Measurements from ENCODE around the gene RYR2.

Gene RYR2

DNA sequence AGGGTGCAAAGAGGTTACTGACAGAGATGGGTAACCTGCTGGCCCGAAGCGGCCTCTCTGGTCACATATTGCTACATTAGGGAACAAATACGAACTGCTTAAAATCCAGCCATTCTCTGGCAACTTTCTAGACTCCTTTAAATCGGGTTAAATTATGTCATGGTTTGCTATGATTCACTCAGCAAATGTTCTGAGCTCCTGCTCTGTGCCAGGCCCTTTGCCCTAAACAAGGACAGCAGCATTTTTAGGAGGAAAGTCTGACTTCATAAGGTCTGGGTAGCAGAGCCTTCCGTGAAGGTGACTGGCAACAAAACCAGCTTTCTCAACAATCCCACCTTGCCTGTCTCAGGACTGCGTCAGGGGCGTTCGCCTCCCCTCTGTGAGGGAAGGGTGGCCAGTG is 833.3 kb downstream of the RYR2 start:
- DNase-seq (ENCODE audit: low spot score), result no peak
- Histone ChIP-seq H3K4me3 (no peak overlapping the region), H3K27ac (no peak overlapping the region)
- no peak for TF ChIP-seq CTCF (IDR thresholded peaks at IDR 0.05)

DNA sequence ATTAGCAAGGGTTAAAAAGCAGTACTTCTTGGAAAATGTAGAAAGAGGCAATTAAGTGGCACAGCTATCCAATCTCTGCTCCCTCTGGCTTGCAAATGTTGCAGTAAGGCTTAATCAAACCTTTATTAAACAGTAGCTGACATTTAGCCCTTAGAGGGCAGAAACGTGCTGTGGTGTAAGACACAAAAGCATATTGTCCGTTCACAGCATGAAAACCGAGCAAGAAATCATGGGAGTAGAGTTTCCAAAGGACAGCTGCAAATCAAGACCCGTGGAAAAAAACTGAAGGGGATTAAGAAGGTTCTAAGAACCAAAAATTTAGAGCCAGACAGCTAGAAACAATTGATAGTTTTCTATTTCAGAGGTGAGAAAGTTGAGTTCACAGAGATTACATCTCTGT is 835.6 kb downstream of the RYR2 start:
- DNase-seq (ENCODE audit: low spot score), result no peak
- TF ChIP-seq CTCF (IDR thresholded peaks at IDR 0.05), result no peak
- Histone ChIP-seq H3K27ac (no peak overlapping the region), H3K4me3 (no peak overlapping the region)

DNA sequence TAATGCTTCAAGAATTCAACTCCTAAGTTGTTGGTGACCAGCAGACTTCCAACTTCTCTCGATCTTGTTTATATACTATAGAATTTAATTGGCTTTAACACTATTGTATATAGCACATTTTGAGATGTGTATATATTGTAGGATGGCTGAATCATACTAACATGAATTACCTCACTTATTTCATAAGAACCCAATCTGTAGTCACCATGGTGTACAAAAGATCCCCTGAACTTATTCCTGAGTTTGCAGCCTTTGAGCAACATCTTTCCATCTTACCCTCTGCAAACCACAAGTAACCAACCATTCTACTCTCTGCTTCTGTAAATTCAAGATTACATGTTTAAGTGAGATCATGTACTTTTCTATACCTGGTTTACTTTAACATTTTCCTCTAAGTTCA is 836.4 kb downstream of the RYR2 start:
- Histone ChIP-seq H3K4me3 (no peak overlapping the region), H3K27ac (no peak overlapping the region)
- no peak for DNase-seq (ENCODE audit: low spot score)
- no peak for TF ChIP-seq CTCF (IDR thresholded peaks at IDR 0.05)

DNA sequence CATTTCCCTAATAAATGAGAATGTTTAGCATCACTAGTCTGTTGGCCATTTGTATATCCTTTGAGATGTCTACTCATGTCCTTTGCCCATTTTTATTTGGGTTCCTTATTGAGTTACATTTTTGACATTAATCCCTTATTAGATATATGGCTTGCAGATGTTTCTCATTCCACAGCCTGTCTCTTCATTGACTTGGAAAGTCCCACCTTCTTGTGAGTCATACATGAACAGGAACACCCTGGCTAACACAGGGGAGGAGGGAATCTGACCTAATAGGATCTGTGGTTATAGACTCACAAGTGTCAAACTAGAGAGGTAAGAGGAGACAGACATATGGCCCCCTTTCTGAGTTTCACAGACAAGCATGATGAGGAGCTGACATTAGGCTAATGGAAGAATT is 837.2 kb downstream of the RYR2 start:
- DNase-seq (ENCODE audit: low spot score), result no peak
- H3K27ac ChIP-seq, result no peak overlapping the region
- TF ChIP-seq CTCF (IDR thresholded peaks at IDR 0.05), result no peak
- no peak overlapping the region for H3K4me3 ChIP-seq
